Epithelial cell of esophagus (primary cell): Measurements from ENCODE around the gene PRX.
A peak's percentile ranks its signal among the peaks of the same experiment; 100 is the strongest.

ENCODE experiments used
- DNase-seq: peaks from one replicate; pipeline ENCODE4 v3.0.0; 2010; ENCODE audit warnings: low read depth
- H3K4me3 ChIP-seq: 2 replicates; pipeline ENCODE4 v1.5.1; 2011; ENCODE audit warnings: mild to moderate bottlenecking, low read length, control low read depth
- CTCF ChIP-seq: IDR thresholded peaks from 2 replicates; pipeline ENCODE4 v1.5.1; 2011; ENCODE audit warnings: low read depth, mild to moderate bottlenecking, low read length, control low read depth, inconsistent platforms; ENCODE audit not compliant: insufficient read depth; ENCODE audit errors: missing control alignments

The PRX gene

GRCh38 chr19:40398417-40399131 lies 14.6 kb downstream of the PRX start:
- TF ChIP-seq CTCF, result no peak
- peak; percentile 87 for DNase-seq
- no peak overlapping the region for H3K4me3 ChIP-seq

- TF ChIP-seq CTCF, result no peak
These were observed 15.6 kb downstream of the PRX start for GRCh38 chr19:40397568-40397906.

GRCh38 chr19:40396886-40397567 lies 16.2 kb downstream of the PRX start:
- no peak for DNase-seq
- no peak for TF ChIP-seq CTCF
- H3K4me3 ChIP-seq, result no peak overlapping the region

More at GRCh38 chr19:40397568-40397906, 15.6 kb downstream of the PRX start:
- DNase-seq, result no peak
- no peak overlapping the region for H3K4me3 ChIP-seq

- TF ChIP-seq CTCF, result no peak
- no peak overlapping the region for H3K4me3 ChIP-seq
- DNase-seq, result no peak
These were observed 17.2 kb downstream of the PRX start for GRCh38 chr19:40395956-40396355.

- no peak for DNase-seq
- no peak for TF ChIP-seq CTCF
- H3K4me3 ChIP-seq, result no peak overlapping the region
These were observed 18.4 kb downstream of the PRX start for GRCh38 chr19:40394816-40395210.

- DNase-seq, result no peak
- no peak for TF ChIP-seq CTCF
- H3K4me3 ChIP-seq, result no peak overlapping the region
These were observed 19.0 kb downstream of the PRX start for GRCh38 chr19:40393894-40394815.
